NCI-H2171 treated with DMSO at 0.1 percent for 48 hours (cell line): ENCODE measurements around the gene ELOVL6.
"Not testable (repeated sequence)": the region's sequence is repeated elsewhere in the genome, so short reads cannot be mapped to it uniquely, and the experiment has no call there.

ENCODE experiments used
- DNase-seq: peaks from one replicate; lab custom pipeline; 2025; lab: John Stamatoyannopoulos, UW

Gene ELOVL6

GRCh38 chr4:110160618-110161017, 37.8 kb downstream of the ELOVL6 start:
- no peak for DNase-seq

GRCh38 chr4:110159541-110159940, 38.9 kb downstream of the ELOVL6 start:
- no peak for DNase-seq

- DNase-seq = no peak
These were observed 40.8 kb downstream of the ELOVL6 start for GRCh38 chr4:110157580-110157979.

GRCh38 chr4:110157166-110157565, 41.2 kb downstream of the ELOVL6 start:
- DNase-seq = not testable (repeated sequence)

GRCh38 chr4:110156442-110156841, 42.0 kb downstream of the ELOVL6 start:
- no peak for DNase-seq

- no peak for DNase-seq
These were observed 42.8 kb downstream of the ELOVL6 start for GRCh38 chr4:110155654-110156053.

GRCh38 chr4:110154582-110154981, 43.8 kb downstream of the ELOVL6 start:
- no peak for DNase-seq

- DNase-seq = no peak
These were observed 46.0 kb downstream of the ELOVL6 start for GRCh38 chr4:110152386-110152785.

GRCh38 chr4:110149089-110149488, 49.3 kb downstream of the ELOVL6 start:
- DNase-seq = no peak

- no peak for DNase-seq
These were observed 56.0 kb downstream of the ELOVL6 start for GRCh38 chr4:110142461-110142860.

- DNase-seq = no peak
These were observed 58.6 kb downstream of the ELOVL6 start for GRCh38 chr4:110139815-110140214.

GRCh38 chr4:110139111-110139510, 59.3 kb downstream of the ELOVL6 start:
- DNase-seq = no peak

- DNase-seq = no peak
These were observed 59.9 kb downstream of the ELOVL6 start for GRCh38 chr4:110138551-110138950.

- no peak for DNase-seq
These were observed 60.6 kb downstream of the ELOVL6 start for GRCh38 chr4:110137829-110138228.

GRCh38 chr4:110135523-110135922, 62.9 kb downstream of the ELOVL6 start:
- DNase-seq = no peak

GRCh38 chr4:110135076-110135475, 63.3 kb downstream of the ELOVL6 start:
- no peak for DNase-seq

GRCh38 chr4:110134269-110134869, 64.0 kb downstream of the ELOVL6 start:
- no peak for DNase-seq

GRCh38 chr4:110132816-110133719, 65.3 kb downstream of the ELOVL6 start:
- no peak for DNase-seq

- no peak for DNase-seq
These were observed 66.5 kb downstream of the ELOVL6 start for GRCh38 chr4:110131916-110132315.

GRCh38 chr4:110130576-110131358, 67.6 kb downstream of the ELOVL6 start:
- no peak for DNase-seq

GRCh38 chr4:110129544-110129943, 68.9 kb downstream of the ELOVL6 start:
- no peak for DNase-seq

GRCh38 chr4:110128472-110128919, 69.9 kb downstream of the ELOVL6 start:
- DNase-seq = no peak

- no peak for DNase-seq
These were observed 70.4 kb downstream of the ELOVL6 start for GRCh38 chr4:110128029-110128428.
